GM23338 (cell line): ENCODE measurements around the gene DNAJC27.

Experiments used
- CREB1 ChIP-seq: fragments of 250-450 bp; sonication (Bioruptor Pico); IDR thresholded peaks from 2 replicates; pipeline ENCODE4 v1.5.0; 2020; ENCODE audit warnings: low read depth, mild to moderate bottlenecking, moderate library complexity
- EZH2 ChIP-seq: fragments of 200-600 bp; sonication (generic); IDR thresholded peaks from one replicate; pipeline ENCODE4 v1.8.0; 2017; ENCODE audit warnings: antibody characterized with exemption, mild to moderate bottlenecking, low read depth; ENCODE audit not compliant: unreplicated experiment
- EZH2phosphoT487 ChIP-seq: fragments of 200-600 bp; sonication (generic); IDR thresholded peaks from one replicate; pipeline ENCODE4 v1.8.1; 2018; ENCODE audit warnings: antibody characterized with exemption; ENCODE audit not compliant: unreplicated experiment
- JUNB ChIP-seq: IDR thresholded peaks from one replicate; pipeline ENCODE4 v1.6.1; 2016; ENCODE audit warnings: antibody characterized with exemption; ENCODE audit not compliant: unreplicated experiment
- NANOG ChIP-seq: IDR thresholded peaks from 2 replicates; pipeline ENCODE4 v1.6.1; 2016; ENCODE audit warnings: antibody characterized with exemption, borderline replicate concordance
- POLR2AphosphoS5 ChIP-seq: IDR thresholded peaks from 2 replicates; pipeline ENCODE4 v1.6.1; 2016; ENCODE audit warnings: antibody characterized with exemption, low read depth
- STAT1 ChIP-seq: IDR thresholded peaks from one replicate; pipeline ENCODE4 v1.6.1; 2016; ENCODE audit warnings: antibody characterized with exemption; ENCODE audit not compliant: unreplicated experiment
- ZNF114 ChIP-seq: fragments of 250-450 bp; sonication (Bioruptor Pico); IDR thresholded peaks from 2 replicates; pipeline ENCODE4 v1.5.0; 2020; ENCODE audit warnings: mild to moderate bottlenecking, moderate library complexity
- ZNF331 ChIP-seq: fragments of 250-450 bp; sonication (Bioruptor Pico); IDR thresholded peaks from 2 replicates; pipeline ENCODE4 v1.5.0; 2020; ENCODE audit warnings: low read depth, mild to moderate bottlenecking, moderate library complexity
- TF ChIP-seq, protein P1 (sequence below), 2 experiments: fragments of 200-600 bp in 1 of 2; sonication (generic) in 1 of 2; conservative IDR thresholded peaks; 2 replicates each; pipeline versions ENCODE4 v1.5.1 to v1.6.1; 2016 to 2017; ENCODE audit warnings: antibody characterized with exemption in 2 of 2, low read depth in 2 of 2, mild to moderate bottlenecking in 2 of 2, moderate library complexity in 1 of 2
- TF ChIP-seq, protein P2 (sequence below): IDR thresholded peaks from one replicate; pipeline ENCODE4 v1.6.1; 2018; ENCODE audit warnings: antibody characterized with exemption; ENCODE audit not compliant: unreplicated experiment
- TF ChIP-seq, protein P3 (sequence below): IDR thresholded peaks from 2 replicates; pipeline ENCODE4 v1.6.1; 2016; ENCODE audit warnings: antibody characterized with exemption
- TF ChIP-seq, protein P4 (sequence below): fragments of 250-450 bp; sonication (Bioruptor Pico); IDR thresholded peaks from 2 replicates; pipeline ENCODE4 v1.5.0; 2020; ENCODE audit warnings: mild to moderate bottlenecking, moderate library complexity

DNA sequence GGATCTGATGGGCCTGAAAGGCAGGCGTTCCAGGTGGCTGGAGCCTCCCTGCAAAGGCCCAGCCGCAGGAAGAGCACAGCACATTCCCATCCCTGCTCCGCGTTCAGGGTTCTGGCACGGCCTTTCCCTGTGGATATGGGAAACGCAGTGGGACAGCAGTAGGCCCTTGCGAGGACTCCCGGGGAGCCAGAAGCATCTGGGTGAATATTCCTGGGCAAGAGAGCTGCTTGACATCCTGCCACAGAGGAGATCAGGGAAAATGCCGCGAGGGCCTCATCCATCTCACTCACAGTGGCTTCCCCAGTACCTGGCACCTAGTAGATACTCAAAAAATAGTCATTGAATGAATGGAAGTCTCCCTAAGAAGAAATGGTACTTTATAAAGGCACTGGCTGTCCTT, 48.6 kb downstream of the DNAJC27 start:
- TF ChIP-seq POLR2AphosphoS5 (no peak), EZH2phosphoT487 (no peak), STAT1 (no peak), EZH2 (no peak), JUNB (no peak), CREB1 (CRISPR knock-in tag) (no peak), ZNF331 (CRISPR knock-in tag) (no peak), NANOG (no peak), ZNF114 (no peak)
- TF ChIP-seq, protein P1, sequence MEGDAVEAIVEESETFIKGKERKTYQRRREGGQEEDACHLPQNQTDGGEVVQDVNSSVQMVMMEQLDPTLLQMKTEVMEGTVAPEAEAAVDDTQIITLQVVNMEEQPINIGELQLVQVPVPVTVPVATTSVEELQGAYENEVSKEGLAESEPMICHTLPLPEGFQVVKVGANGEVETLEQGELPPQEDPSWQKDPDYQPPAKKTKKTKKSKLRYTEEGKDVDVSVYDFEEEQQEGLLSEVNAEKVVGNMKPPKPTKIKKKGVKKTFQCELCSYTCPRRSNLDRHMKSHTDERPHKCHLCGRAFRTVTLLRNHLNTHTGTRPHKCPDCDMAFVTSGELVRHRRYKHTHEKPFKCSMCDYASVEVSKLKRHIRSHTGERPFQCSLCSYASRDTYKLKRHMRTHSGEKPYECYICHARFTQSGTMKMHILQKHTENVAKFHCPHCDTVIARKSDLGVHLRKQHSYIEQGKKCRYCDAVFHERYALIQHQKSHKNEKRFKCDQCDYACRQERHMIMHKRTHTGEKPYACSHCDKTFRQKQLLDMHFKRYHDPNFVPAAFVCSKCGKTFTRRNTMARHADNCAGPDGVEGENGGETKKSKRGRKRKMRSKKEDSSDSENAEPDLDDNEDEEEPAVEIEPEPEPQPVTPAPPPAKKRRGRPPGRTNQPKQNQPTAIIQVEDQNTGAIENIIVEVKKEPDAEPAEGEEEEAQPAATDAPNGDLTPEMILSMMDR (conservative IDR thresholded peaks at IDR 0.05; ENCODE audit: low read depth in 2 of 2), result no peak
- TF ChIP-seq, protein P2, sequence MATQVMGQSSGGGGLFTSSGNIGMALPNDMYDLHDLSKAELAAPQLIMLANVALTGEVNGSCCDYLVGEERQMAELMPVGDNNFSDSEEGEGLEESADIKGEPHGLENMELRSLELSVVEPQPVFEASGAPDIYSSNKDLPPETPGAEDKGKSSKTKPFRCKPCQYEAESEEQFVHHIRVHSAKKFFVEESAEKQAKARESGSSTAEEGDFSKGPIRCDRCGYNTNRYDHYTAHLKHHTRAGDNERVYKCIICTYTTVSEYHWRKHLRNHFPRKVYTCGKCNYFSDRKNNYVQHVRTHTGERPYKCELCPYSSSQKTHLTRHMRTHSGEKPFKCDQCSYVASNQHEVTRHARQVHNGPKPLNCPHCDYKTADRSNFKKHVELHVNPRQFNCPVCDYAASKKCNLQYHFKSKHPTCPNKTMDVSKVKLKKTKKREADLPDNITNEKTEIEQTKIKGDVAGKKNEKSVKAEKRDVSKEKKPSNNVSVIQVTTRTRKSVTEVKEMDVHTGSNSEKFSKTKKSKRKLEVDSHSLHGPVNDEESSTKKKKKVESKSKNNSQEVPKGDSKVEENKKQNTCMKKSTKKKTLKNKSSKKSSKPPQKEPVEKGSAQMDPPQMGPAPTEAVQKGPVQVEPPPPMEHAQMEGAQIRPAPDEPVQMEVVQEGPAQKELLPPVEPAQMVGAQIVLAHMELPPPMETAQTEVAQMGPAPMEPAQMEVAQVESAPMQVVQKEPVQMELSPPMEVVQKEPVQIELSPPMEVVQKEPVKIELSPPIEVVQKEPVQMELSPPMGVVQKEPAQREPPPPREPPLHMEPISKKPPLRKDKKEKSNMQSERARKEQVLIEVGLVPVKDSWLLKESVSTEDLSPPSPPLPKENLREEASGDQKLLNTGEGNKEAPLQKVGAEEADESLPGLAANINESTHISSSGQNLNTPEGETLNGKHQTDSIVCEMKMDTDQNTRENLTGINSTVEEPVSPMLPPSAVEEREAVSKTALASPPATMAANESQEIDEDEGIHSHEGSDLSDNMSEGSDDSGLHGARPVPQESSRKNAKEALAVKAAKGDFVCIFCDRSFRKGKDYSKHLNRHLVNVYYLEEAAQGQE, result no peak
- TF ChIP-seq, protein P3, sequence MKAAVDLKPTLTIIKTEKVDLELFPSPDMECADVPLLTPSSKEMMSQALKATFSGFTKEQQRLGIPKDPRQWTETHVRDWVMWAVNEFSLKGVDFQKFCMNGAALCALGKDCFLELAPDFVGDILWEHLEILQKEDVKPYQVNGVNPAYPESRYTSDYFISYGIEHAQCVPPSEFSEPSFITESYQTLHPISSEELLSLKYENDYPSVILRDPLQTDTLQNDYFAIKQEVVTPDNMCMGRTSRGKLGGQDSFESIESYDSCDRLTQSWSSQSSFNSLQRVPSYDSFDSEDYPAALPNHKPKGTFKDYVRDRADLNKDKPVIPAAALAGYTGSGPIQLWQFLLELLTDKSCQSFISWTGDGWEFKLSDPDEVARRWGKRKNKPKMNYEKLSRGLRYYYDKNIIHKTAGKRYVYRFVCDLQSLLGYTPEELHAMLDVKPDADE, result no peak
- TF ChIP-seq, protein P4, sequence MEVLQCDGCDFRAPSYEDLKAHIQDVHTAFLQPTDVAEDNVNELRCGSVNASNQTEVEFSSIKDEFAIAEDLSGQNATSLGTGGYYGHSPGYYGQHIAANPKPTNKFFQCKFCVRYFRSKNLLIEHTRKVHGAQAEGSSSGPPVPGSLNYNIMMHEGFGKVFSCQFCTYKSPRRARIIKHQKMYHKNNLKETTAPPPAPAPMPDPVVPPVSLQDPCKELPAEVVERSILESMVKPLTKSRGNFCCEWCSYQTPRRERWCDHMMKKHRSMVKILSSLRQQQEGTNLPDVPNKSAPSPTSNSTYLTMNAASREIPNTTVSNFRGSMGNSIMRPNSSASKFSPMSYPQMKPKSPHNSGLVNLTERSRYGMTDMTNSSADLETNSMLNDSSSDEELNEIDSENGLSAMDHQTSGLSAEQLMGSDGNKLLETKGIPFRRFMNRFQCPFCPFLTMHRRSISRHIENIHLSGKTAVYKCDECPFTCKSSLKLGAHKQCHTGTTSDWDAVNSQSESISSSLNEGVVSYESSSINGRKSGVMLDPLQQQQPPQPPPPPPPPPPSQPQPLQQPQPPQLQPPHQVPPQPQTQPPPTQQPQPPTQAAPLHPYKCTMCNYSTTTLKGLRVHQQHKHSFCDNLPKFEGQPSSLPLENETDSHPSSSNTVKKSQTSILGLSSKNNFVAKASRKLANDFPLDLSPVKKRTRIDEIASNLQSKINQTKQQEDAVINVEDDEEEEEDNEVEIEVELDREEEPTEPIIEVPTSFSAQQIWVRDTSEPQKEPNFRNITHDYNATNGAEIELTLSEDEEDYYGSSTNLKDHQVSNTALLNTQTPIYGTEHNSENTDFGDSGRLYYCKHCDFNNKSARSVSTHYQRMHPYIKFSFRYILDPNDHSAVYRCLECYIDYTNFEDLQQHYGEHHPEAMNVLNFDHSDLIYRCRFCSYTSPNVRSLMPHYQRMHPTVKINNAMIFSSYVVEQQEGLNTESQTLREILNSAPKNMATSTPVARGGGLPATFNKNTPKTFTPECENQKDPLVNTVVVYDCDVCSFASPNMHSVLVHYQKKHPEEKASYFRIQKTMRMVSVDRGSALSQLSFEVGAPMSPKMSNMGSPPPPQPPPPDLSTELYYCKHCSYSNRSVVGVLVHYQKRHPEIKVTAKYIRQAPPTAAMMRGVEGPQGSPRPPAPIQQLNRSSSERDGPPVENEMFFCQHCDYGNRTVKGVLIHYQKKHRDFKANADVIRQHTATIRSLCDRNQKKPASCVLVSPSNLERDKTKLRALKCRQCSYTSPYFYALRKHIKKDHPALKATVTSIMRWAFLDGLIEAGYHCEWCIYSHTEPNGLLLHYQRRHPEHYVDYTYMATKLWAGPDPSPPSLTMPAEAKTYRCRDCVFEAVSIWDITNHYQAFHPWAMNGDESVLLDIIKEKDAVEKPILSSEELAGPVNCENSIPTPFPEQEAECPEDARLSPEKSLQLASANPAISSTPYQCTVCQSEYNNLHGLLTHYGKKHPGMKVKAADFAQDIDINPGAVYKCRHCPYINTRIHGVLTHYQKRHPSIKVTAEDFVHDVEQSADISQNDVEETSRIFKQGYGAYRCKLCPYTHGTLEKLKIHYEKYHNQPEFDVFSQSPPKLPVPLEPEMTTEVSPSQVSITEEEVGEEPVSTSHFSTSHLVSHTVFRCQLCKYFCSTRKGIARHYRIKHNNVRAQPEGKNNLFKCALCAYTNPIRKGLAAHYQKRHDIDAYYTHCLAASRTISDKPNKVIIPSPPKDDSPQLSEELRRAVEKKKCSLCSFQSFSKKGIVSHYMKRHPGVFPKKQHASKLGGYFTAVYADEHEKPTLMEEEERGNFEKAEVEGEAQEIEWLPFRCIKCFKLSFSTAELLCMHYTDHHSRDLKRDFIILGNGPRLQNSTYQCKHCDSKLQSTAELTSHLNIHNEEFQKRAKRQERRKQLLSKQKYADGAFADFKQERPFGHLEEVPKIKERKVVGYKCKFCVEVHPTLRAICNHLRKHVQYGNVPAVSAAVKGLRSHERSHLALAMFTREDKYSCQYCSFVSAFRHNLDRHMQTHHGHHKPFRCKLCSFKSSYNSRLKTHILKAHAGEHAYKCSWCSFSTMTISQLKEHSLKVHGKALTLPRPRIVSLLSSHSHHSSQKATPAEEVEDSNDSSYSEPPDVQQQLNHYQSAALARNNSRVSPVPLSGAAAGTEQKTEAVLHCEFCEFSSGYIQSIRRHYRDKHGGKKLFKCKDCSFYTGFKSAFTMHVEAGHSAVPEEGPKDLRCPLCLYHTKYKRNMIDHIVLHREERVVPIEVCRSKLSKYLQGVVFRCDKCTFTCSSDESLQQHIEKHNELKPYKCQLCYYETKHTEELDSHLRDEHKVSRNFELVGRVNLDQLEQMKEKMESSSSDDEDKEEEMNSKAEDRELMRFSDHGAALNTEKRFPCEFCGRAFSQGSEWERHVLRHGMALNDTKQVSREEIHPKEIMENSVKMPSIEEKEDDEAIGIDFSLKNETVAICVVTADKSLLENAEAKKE (CRISPR knock-in tag), result no peak
